ENCODE results near the gene AUH. TPM values are rescaled to one million over a fixed set of nuclear protein-coding genes. Genes with fewer than 3 reads are reported as not detected.

AUH gene
- total RNA-seq, 1 experiment from 2014 or later = 21.7 TPM

DNA sequence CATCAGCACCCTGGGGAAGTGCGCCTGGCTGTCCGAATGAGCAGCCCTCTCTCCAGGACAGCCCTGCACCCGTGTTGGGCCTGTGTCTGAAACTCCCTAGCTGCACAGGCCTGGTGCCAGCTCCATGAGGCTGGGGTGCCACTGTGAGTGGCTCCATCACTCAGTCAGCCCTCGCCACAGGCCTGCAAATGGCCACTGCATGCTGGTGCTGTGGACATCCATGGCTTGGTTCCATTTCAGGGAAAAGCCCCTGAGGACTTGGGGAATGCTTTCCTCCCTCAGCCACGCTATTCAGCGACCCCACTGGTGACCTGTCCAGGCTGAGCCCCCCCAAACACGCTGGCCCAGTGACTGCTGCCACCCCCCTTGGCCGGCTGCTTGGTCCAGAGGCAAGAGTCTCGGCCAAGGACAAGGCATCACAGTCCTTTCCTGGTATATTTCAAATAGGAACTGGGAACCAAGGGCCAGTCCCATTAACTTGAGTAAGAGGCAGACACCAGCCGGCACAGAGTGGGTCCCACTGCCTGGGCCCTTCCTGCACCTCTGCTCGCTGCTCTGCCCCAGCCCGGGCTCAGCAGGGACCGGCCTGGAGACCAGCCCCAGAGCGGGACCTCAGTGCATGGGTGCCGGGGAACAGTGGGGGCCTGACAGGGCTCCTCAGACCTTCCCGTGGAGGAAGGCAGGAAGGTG, 181.3 kb downstream of the AUH start:
- no peak overlapping the region for H4K8ac ChIP-seq (replicated peaks; ENCODE audit: insufficient read length, low read depth, low read length)
- H3T11ph ChIP-seq (ENCODE audit: low read length) = no peak overlapping the region
- H4K91ac ChIP-seq (ENCODE audit: insufficient read length, low read depth, low read length) = no peak overlapping the region
- H2BK15ac ChIP-seq (ENCODE audit: low read depth, low read length) = no peak overlapping the region
- no peak overlapping the region for H2BK12ac ChIP-seq (ENCODE audit: insufficient read length, low read depth, low read length)
- H3K27me3 ChIP-seq (ENCODE audit: insufficient read depth, low read length) = no peaks in the 10 kb centered on the region
- TF ChIP-seq, protein P1, sequence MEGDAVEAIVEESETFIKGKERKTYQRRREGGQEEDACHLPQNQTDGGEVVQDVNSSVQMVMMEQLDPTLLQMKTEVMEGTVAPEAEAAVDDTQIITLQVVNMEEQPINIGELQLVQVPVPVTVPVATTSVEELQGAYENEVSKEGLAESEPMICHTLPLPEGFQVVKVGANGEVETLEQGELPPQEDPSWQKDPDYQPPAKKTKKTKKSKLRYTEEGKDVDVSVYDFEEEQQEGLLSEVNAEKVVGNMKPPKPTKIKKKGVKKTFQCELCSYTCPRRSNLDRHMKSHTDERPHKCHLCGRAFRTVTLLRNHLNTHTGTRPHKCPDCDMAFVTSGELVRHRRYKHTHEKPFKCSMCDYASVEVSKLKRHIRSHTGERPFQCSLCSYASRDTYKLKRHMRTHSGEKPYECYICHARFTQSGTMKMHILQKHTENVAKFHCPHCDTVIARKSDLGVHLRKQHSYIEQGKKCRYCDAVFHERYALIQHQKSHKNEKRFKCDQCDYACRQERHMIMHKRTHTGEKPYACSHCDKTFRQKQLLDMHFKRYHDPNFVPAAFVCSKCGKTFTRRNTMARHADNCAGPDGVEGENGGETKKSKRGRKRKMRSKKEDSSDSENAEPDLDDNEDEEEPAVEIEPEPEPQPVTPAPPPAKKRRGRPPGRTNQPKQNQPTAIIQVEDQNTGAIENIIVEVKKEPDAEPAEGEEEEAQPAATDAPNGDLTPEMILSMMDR (conservative IDR thresholded peaks at IDR 0.05) = no peak
- no CpG with 5 or more reads among the region's 16 CpGs for WGBS (ENCODE audit: extremely low coverage, insufficient read length, low lambda C conversion rate)
- H3K23me2 ChIP-seq (ENCODE audit: insufficient read length, low read depth, low read length, poor library complexity, severe bottlenecking) = no peaks in the 10 kb centered on the region
- no peak overlapping the region for H3K56ac ChIP-seq (ENCODE audit: insufficient read length, low read depth, low read length)
- H3K79me1 ChIP-seq (ENCODE audit: insufficient read depth, low read depth, low read length, poor library complexity, severe bottlenecking) = no peaks in the 10 kb centered on the region
- H3K4me1 Mint-ChIP-seq = peaks cover 0 to 5% of the 10 kb centered on the region in 2 experiments; a peak in 1 of 4 replicates
- no peak overlapping the region for H2BK120ac ChIP-seq (ENCODE audit: low read depth, low read length, poor library complexity, severe bottlenecking)
- DNase-seq = no peak
- no peaks in the 10 kb centered on the region for H3K79me2 ChIP-seq (ENCODE audit: insufficient read depth, low read length)
- no peaks in the 10 kb centered on the region for H3K4me1 ChIP-seq (ENCODE audit: insufficient read depth, low read length)
- H4K5ac ChIP-seq (ENCODE audit: insufficient read length, low read depth, low read length) = no peak overlapping the region
- H3K9me3 Mint-ChIP-seq = no peaks in the 10 kb centered on the region
- H4K20me1 ChIP-seq (ENCODE audit: control insufficient read depth, insufficient read depth, insufficient read length) = no peaks in the 10 kb centered on the region
- H3K9me3 ChIP-seq (ENCODE audit: control insufficient read depth, low read depth, low read length) = no peaks in the 10 kb centered on the region
- no peaks in the 10 kb centered on the region for H3K27me3 Mint-ChIP-seq (ENCODE audit: low read depth)
- H2AK5ac ChIP-seq (ENCODE audit: insufficient read length, low read length) = no peak overlapping the region
- no peak overlapping the region for H3K27ac ChIP-seq (ENCODE audit: insufficient read length, low read depth, low read length)
- H3K4ac ChIP-seq (ENCODE audit: low read depth, low read length) = no peak overlapping the region
- H2AFZ ChIP-seq (ENCODE audit: low read length) = no peak overlapping the region
- no peak overlapping the region for H3K23ac ChIP-seq (ENCODE audit: insufficient read length, low read depth, low read length)
- H3K36me3 Mint-ChIP-seq (ENCODE audit: insufficient read depth in 1 of 3, low read depth in 3 of 3) = no peaks in the 10 kb centered on the region
- H3K4me2 ChIP-seq (ENCODE audit: insufficient read depth, insufficient read length, low read length) = no peak overlapping the region
- no peak overlapping the region for H3K9ac ChIP-seq (ENCODE audit: extremely low read depth, insufficient read length, low read length)
- no peak overlapping the region for H2BK5ac ChIP-seq (ENCODE audit: insufficient read length, low read length)
- no peak overlapping the region for H2BK20ac ChIP-seq (ENCODE audit: low read depth, low read length, poor library complexity, severe bottlenecking)
- no peak overlapping the region for H3K4me3 Mint-ChIP-seq
- H3K18ac ChIP-seq (ENCODE audit: insufficient read length, low read depth, low read length) = no peak overlapping the region
- H3K14ac ChIP-seq (ENCODE audit: insufficient read depth, low read length) = no peak overlapping the region
- H3K27ac Mint-ChIP-seq = no peak overlapping the region; a peak in 1 of 7 replicates
